Spinal cord (tissue), 10 donors: Measurements from ENCODE around the gene LYRM2. TPM values are rescaled to one million over a fixed set of nuclear protein-coding genes. Genes with fewer than 3 reads are reported as not detected.

Experiments used
- DNase-seq, 6 donors: peaks; one replicate each; pipeline versions ENCODE4 v3.0.0 to v3.0.0-alpha.2; 2013 to 2015; ENCODE audit warnings: low spot score in 6 of 6, low read depth in 4 of 6
- H3K27ac ChIP-seq: one replicate; pipeline ENCODE4 v1.5.1; 2013; ENCODE audit warnings: low read depth, low read length, control low read depth
- H3K27me3 ChIP-seq: one replicate; pipeline ENCODE4 v1.6.1; 2013; ENCODE audit warnings: low read length; ENCODE audit not compliant: control insufficient read depth, insufficient read depth
- H3K36me3 ChIP-seq: one replicate; pipeline ENCODE4 v1.6.1; 2013; ENCODE audit warnings: low read length; ENCODE audit not compliant: control insufficient read depth, insufficient read depth
- H3K4me1 ChIP-seq: one replicate; pipeline ENCODE4 v1.6.1; 2013; ENCODE audit warnings: low read length; ENCODE audit not compliant: control insufficient read depth, insufficient read depth
- H3K4me3 ChIP-seq: one replicate; pipeline ENCODE4 v1.5.1; 2013; ENCODE audit warnings: low read depth, low read length, control low read depth
- H3K9me3 ChIP-seq: one replicate; pipeline ENCODE4 v1.6.1; 2013; ENCODE audit warnings: low read length; ENCODE audit not compliant: control insufficient read depth, insufficient read depth
- WGBS: methylation state at CpG from one replicate; pipeline ENCODE4 v1.1.5; 2013; ENCODE audit warnings: missing lambda C conversion rate; ENCODE audit not compliant: insufficient coverage; 5-methylcytosine and 5-hydroxymethylcytosine counted together
- polyA plus RNA-seq, 2 donors: library from polyadenylated mRNA; unstranded; fragments of 120-200 nt; gene quantifications; one replicate each; pipeline ENCODE4 v1.2.1, GENCODE V29; 2013; ENCODE audit not compliant: insufficient read length in 2 of 2
- total RNA-seq, 2 donors: library from RNA; depleted of rRNA in 1 of 2; stranded (reverse); fragments of 120-200 nt in 1 of 2; fragments of >200 nt in 1 of 2; gene quantifications; one replicate each; pipeline versions ENCODE4 v1.2.3 to v1.2.4, GENCODE V29; 2013 to 2014
- donor health status: healthy.

The LYRM2 gene
- total and polyA plus RNA-seq, 4 donors, result 30.8 to 45.7 (median 38.3) TPM

GRCh38 chr6:89678531-89678930 is 40.0 kb upstream of the LYRM2 start:
- 86% methylated on average over 1 of the region's 3 CpGs for WGBS
- H3K27me3 ChIP-seq, result no peaks in the 10 kb centered on the region
- DNase-seq, result no peak
- no peak overlapping the region for H3K4me3 ChIP-seq
- H3K27ac ChIP-seq, result no peak overlapping the region
- no peaks in the 10 kb centered on the region for H3K4me1 ChIP-seq
- no peaks in the 10 kb centered on the region for H3K9me3 ChIP-seq
- H3K36me3 ChIP-seq, result peaks cover 46% of the 10 kb centered on the region

GRCh38 chr6:89675949-89676748 is 37.6 kb upstream of the LYRM2 start:
- peak in 2 of 6 donors; percentile 78 to 85 for DNase-seq
- Histone ChIP-seq H3K4me3 (no peak overlapping the region), H3K9me3 (no peaks in the 10 kb centered on the region), H3K27me3 (no peaks in the 10 kb centered on the region), H3K4me1 (no peaks in the 10 kb centered on the region), H3K36me3 (peaks cover 52% of the 10 kb centered on the region), H3K27ac (no peak overlapping the region)
- WGBS, result 80% methylated on average over 1 of the region's 7 CpGs

- H3K9me3 ChIP-seq, result no peaks in the 10 kb centered on the region
- no peak for DNase-seq
- no peak overlapping the region for H3K4me3 ChIP-seq
- H3K36me3 ChIP-seq, result peaks cover 40% of the 10 kb centered on the region
- H3K27ac ChIP-seq, result no peak overlapping the region
- H3K27me3 ChIP-seq, result no peaks in the 10 kb centered on the region
- WGBS, result 96% methylated on average over 4 of the region's 7 CpGs
- H3K4me1 ChIP-seq, result no peaks in the 10 kb centered on the region
These were observed 32.5 kb upstream of the LYRM2 start for GRCh38 chr6:89670935-89671565.

- H3K4me1 ChIP-seq, result no peaks in the 10 kb centered on the region
- WGBS, result 50% methylated on average over 2 of the region's 6 CpGs
- no peaks in the 10 kb centered on the region for H3K27me3 ChIP-seq
- no peak overlapping the region for H3K4me3 ChIP-seq
- DNase-seq, result no peak
- H3K9me3 ChIP-seq, result no peaks in the 10 kb centered on the region
- H3K36me3 ChIP-seq, result peaks cover 31% of the 10 kb centered on the region
- no peak overlapping the region for H3K27ac ChIP-seq
These were observed 30.5 kb upstream of the LYRM2 start for GRCh38 chr6:89669002-89669401.

- DNase-seq, result peak in 2 of 6 donors; percentile 45 to 53
These were observed 29.5 kb upstream of the LYRM2 start for GRCh38 chr6:89667872-89668556.

GRCh38 chr6:89662659-89663223 is 24.2 kb upstream of the LYRM2 start:
- Histone ChIP-seq H3K27me3 (no peaks in the 10 kb centered on the region), H3K27ac (no peak overlapping the region), H3K4me3 (no peak overlapping the region), H3K36me3 (peaks cover 39% of the 10 kb centered on the region), H3K4me1 (no peaks in the 10 kb centered on the region), H3K9me3 (no peaks in the 10 kb centered on the region)
- WGBS, result 100% methylated on average over 1 of the region's 4 CpGs
- no peak for DNase-seq

More at GRCh38 chr6:89667872-89668556, 29.5 kb upstream of the LYRM2 start:
- H3K36me3 ChIP-seq, result peaks cover 27% of the 10 kb centered on the region
- H3K4me1 ChIP-seq, result no peaks in the 10 kb centered on the region
- WGBS, result no CpG with 5 or more reads among the region's 5 CpGs
- H3K27me3 ChIP-seq, result no peaks in the 10 kb centered on the region
- no peak overlapping the region for H3K27ac ChIP-seq
- H3K9me3 ChIP-seq, result no peaks in the 10 kb centered on the region
- H3K4me3 ChIP-seq, result no peak overlapping the region

GRCh38 chr6:89661559-89661958 is 23.0 kb upstream of the LYRM2 start:
- no peaks in the 10 kb centered on the region for H3K27me3 ChIP-seq
- no peak for DNase-seq
- no peak overlapping the region for H3K27ac ChIP-seq
- no peaks in the 10 kb centered on the region for H3K4me1 ChIP-seq
- H3K4me3 ChIP-seq, result no peak overlapping the region
- peaks cover 39% of the 10 kb centered on the region for H3K36me3 ChIP-seq
- H3K9me3 ChIP-seq, result no peaks in the 10 kb centered on the region
- 100% methylated on average over 1 of the region's 1 CpG for WGBS

- WGBS, result 86% methylated on average over 3 of the region's 4 CpGs
- H3K4me3 ChIP-seq, result no peak overlapping the region
- no peak overlapping the region for H3K27ac ChIP-seq
- H3K4me1 ChIP-seq, result no peaks in the 10 kb centered on the region
- H3K27me3 ChIP-seq, result no peaks in the 10 kb centered on the region
- peaks cover 34% of the 10 kb centered on the region for H3K36me3 ChIP-seq
- no peak for DNase-seq
- no peaks in the 10 kb centered on the region for H3K9me3 ChIP-seq
These were observed 22.4 kb upstream of the LYRM2 start for GRCh38 chr6:89660981-89661380.

GRCh38 chr6:89657445-89658158 is 19.1 kb upstream of the LYRM2 start:
- Histone ChIP-seq H3K9me3 (no peaks in the 10 kb centered on the region), H3K27ac (no peak overlapping the region), H3K4me3 (no peak overlapping the region), H3K27me3 (no peaks in the 10 kb centered on the region), H3K36me3 (peaks cover 28% of the 10 kb centered on the region), H3K4me1 (no peaks in the 10 kb centered on the region)
- DNase-seq, result no peak
- 91% methylated on average over 6 of the region's 13 CpGs for WGBS
